GM21825 (cell line): ENCODE data around the gene NECTIN2.
"Not testable (repeated sequence)": the region's sequence is repeated elsewhere in the genome, so short reads cannot be mapped to it uniquely, and the experiment has no call there.

Experiments
- ATAC-seq: cut with Tn5 transposase; IDR thresholded peaks from one replicate; pipeline ENCODE4 v1.9.1; 2021; ENCODE audit warnings: mild to moderate bottlenecking, moderate library complexity; ENCODE audit not compliant: unreplicated experiment

The NECTIN2 gene

DNA sequence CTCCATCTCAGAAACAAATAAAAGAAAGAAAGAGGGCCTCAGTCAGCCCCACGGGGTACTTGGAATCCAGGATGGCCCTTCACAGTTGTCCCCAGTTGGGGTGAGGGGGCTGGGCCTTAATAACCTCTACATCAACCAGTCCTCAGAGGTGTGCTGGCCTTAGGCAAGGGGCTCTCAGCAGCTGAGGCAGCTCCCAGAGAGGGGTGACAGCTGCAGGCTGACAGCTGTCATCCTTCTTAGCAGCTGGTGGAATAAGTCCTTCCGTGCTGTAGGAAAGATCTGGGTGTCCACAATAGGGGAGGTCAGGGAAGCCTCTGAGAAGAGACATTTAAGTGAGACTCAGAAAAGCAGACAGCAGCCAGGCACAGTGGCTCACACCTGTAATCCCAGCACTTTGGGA lies 29.8 kb upstream of the NECTIN2 start:
- no peak for ATAC-seq

- ATAC-seq: no peak
These were observed 28.2 kb upstream of the NECTIN2 start for GRCh38 chr19:44817725-44818465.

- no peak for ATAC-seq
These were observed 27.5 kb upstream of the NECTIN2 start for GRCh38 chr19:44818466-44819031.

GRCh38 chr19:44819246-44819832 lies 26.8 kb upstream of the NECTIN2 start:
- no peak for ATAC-seq

DNA sequence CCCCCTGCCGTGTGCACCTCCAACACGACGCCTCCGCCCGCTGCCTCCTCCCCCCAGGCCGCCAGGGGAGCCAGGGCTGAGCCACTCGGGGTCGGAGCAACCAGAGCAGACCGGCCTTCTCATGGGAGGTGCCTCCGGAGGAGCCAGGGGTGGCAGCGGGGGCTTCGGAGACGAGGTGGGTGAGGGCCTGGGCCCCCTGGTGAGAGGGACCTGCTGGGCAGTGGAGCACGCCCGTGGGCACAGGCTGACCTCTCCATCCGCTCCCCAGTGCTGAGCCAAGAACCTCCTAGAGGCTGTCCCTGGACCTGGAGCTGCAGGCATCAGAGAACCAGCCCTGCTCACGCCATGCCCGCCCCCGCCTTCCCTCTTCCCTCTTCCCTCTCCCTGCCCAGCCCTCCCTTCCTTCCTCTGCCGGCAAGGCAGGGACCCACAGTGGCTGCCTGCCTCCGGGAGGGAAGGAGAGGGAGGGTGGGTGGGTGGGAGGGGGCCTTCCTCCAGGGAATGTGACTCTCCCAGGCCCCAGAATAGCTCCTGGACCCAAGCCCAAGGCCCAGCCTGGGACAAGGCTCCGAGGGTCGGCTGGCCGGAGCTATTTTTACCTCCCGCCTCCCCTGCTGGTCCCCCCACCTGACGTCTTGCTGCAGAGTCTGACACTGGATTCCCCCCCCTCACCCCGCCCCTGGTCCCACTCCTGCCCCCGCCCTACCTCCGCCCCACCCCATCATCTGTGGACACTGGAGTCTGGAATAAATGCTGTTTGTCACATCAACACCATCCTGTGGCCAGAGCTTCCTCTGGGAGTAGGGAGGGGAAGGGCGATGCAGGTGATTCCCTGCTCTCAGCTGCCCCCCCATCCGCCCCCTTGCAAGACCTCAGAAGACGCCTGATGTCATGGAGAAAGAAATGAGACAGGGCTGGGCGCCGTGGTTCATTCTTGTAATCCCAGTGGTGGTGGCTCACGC lies 25.2 kb upstream of the NECTIN2 start:
- ATAC-seq: no peak

GRCh38 chr19:44822177-44822576 lies 23.9 kb upstream of the NECTIN2 start:
- no peak for ATAC-seq

GRCh38 chr19:44822670-44823372 lies 23.3 kb upstream of the NECTIN2 start:
- ATAC-seq: no peak

DNA sequence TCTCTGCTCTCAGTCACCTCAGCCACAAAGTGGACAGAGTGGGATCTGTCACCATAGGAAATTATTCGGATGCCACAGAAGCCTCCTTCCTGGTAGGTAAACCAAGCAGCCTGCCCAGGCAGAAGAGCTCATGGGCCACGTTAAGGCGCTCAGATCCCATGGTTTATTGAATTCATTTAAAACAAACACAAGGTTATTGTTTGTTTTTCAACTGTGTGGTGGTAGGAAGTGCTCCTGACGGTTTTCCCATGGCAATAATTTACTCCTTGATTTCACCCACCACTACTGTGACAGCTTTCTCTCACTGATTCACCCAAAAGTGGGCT lies 22.8 kb upstream of the NECTIN2 start:
- ATAC-seq: no peak

GRCh38 chr19:44824761-44825160 lies 21.3 kb upstream of the NECTIN2 start:
- no peak for ATAC-seq

DNA sequence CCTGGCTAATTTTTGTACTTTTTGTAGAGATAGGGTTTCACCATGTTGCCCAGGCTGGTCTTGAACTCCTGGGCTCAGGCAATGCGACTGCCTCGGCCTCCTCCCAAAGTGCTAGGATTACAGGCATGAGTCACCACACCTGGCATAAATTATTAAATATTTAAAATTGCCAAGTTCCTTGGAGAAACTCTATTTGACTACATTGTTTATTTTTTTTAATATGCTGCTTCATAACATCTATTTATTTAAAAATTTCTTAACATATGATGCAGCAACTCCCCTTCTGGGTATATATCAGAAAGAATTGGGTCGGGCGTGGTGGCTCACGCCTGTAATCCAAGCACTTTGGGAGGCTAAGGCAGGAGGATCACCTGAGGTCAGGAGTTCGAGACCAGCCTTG lies 13.2 kb upstream of the NECTIN2 start:
- ATAC-seq: not testable (repeated sequence)

DNA sequence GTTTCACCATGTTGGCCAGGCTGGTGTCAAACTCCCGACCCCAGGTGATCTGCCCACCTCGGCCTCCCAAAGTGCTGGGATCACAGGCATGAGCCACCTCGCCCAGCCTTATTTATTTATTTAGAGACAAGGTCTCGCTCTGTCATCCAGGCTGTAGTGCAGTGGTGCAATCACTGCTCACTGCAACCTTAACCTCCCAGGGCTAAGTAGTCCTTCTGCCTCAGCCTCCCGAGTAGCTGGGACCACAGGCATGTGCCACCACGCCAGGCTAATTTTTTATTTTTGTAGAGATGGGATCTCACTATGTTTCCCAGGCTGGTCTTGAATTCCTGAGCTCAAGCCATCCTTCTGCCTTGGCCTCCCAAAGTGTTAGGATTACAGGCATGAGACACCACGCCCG lies 11.7 kb upstream of the NECTIN2 start:
- ATAC-seq: not testable (repeated sequence)

DNA sequence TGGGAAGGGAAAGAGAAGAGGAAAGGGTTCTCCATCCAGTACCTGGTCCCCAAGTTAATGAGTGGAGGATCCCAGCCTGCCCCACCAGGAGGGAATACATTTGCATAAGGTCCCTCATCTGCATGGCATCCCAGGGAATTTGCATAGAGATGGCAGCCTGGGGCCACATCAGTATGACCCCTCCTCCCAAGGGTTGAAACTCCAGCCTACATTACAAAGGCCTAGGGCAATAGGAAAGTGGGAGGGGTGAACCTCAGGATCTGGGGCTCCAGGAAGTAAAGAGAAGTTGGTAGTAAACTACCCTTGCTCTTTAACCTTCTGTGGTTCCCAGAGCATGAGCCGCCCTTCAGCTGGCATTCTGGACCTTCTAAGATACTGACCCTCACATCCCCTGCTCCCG lies 6.8 kb upstream of the NECTIN2 start:
- no peak for ATAC-seq

GRCh38 chr19:44840811-44841210 lies 5.3 kb upstream of the NECTIN2 start:
- no peak for ATAC-seq

- ATAC-seq: no peak
These were observed 4.9 kb upstream of the NECTIN2 start for GRCh38 chr19:44841231-44841630.

- no peak for ATAC-seq
These were observed 848 bp upstream of the NECTIN2 start for GRCh38 chr19:44845286-44845611.

DNA sequence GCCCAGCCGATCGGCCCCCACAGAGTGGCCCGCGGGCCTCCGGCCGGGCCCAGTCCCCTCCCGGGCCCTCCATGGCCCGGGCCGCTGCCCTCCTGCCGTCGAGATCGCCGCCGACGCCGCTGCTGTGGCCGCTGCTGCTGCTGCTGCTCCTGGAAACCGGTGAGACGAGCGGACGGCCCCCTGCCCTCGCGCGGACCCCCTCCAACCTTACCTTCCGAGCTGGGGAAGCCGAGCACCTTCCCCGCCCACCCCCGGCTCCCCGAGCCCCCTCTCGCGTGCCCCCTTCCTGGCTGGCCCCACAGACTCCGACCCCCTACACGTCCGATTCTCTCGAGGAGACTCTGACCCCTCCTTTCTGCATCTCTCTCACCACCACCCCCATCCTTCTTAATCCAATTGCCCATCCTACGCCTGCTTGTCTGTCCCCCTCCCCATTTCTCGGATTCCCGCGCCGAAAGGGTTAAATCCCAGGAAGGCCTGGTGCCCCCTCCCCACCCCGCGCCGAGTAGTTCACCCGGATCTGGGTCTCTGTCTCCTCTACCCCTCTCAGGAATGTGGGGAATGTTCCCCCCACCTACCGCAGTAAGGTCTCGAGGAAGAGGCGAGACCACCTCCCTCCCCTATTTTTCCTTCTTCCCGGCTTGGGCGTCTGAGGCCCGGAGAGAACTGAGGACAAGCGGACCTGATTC lies 502 bp downstream of the NECTIN2 start:
- ATAC-seq: no peak

DNA sequence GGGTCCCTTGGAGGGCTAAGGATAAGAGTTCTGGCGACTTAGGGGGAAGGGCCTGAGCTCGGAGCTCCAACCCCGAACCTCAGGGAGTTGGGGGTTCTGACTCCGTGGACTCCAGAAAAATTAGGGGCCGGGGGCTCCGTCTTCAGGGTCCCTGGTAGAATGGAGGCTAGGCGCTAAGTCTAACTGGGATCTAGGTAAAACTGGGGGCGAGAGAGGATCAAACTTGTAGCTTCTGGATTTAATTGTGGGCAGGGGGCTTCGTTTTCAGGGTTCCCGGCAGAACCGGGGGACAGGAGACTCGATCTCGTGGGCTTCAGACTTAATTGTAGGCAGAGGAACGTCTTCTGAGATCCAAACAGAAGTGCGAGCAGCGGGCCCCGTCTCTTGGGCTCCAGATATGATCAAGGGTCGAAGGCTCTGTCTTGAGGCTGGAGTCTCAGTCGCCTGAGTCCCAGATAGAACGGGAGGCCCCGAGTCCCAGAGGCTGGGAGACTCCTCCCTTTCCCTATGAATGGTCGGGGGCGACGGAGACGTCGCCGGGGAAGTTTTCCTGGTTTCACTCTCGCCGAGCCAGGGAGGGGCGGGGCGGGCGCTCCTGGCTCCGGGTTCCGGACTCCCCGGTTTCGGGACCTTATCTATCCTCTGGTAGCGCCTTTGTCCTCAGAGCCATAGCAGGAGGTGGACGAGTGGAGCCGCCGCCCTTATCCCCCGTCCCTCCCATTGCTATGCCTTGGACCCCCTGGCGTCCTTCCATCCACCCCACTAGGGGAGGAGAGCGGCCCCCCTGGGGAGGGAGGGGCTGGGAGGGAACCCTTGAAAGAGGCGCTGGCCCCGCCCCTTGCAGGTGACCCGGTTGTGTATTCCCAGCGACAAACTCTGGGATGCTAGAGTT lies 1.3 kb downstream of the NECTIN2 start:
- no peak for ATAC-seq

DNA sequence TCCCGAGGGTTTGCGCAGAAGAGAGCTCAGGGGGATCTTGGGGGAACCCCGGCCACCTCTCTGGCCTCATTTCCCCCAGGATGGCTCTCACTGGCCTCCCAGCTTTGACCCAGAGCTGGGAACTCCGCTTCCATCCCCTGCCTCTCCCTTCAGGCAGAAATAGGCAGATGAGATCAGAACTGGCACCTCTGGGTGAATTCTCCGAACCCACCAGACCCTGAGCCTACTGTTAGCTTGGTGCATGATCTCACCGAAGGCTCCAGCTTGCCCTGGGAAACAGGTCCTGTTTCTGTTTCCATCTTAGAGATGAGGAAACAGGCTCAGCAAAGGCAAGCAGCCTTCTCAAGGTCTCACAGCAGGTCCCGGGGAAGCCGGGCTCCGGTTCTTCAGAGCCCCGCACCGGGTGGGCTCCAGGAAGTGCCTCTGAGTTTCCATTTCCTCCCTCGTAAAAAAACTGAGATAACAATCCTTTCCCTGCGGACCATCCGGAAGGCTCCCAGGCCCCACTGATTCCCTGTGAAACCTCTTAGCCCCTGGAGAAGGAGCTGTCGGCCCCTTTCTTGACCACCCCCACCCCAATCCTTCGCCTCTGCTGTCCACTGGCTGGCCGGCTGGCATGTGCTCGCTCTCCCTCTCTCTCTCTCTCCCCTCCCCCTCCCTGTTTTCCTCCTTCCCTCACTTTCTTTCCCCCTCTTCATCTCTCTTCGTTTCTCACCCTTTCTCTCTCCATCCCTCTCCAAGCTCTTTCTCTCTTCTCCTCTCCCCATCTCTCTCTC lies 2.1 kb downstream of the NECTIN2 start:
- no peak for ATAC-seq
